GM19328 (cell line): Measurements from ENCODE around the gene TMEM175.
"Not testable (repeated sequence)": the region's sequence is repeated elsewhere in the genome, so short reads cannot be mapped to it uniquely, and the experiment has no call there.

Experiments used
- ATAC-seq: cut with Tn5 transposase; IDR thresholded peaks from one replicate; pipeline ENCODE4 v1.9.1; 2021; ENCODE audit warnings: mild to moderate bottlenecking, moderate library complexity; ENCODE audit not compliant: unreplicated experiment

TMEM175 gene

DNA sequence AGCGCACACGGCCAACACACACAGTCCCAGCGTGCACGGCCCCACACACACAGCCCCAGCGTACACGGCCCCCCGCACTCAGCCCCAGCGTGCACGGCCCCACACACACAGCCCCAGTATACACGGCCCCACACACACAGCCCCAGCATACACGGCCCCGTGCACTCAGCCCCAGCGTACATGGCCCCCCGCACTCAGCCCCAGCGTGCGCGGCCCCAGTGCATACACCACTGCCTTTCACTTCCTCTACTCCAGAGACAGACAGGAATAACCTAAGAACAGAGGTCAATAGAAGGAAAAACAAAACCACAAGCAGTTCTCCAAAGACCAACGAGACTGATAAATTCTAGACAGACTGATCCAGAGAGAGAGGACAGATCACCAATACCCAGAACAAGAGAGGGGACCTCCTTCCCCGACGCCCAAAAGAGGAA is 17.2 kb upstream of the TMEM175 start:
- no peak for ATAC-seq

DNA sequence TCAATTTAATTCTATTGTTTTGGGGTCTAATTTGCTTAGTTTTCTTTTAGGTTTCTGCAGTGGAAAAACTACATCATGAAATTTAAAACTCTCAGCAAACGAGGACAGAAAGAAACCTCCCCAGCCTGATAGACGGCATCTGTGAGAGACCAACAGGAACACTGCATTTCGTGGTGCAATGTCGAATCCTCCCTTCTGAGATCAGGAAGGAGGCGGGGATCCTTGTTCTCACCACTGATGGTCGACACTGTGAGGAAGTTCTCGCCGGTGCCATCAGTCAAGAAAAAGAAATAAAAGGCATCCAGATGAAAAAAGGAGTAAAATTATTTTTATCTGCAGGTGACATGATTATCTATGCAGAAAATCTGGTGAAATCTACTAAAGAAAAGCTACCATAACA is 16.7 kb upstream of the TMEM175 start:
- no peak for ATAC-seq

GRCh38 chr4:917466-917865 is 14.8 kb upstream of the TMEM175 start:
- no peak for ATAC-seq

DNA sequence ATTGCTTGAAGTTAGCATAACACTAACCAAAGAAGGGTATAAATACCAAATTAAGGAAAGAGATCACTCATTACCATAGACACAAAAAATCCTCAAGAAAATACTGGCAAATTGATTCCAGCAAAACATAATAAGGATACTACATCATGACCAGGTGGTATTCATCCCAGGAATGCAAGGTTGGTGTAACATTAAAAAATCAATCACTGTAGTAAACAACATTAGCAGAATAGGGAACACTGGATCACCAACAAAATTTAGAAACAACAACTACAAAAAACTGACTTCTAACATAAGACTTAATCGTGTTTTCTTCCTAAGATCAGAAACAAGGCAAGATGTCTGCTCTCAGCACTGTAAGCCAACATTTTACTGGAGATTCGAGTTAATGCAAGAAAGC is 14.3 kb upstream of the TMEM175 start:
- no peak for ATAC-seq

GRCh38 chr4:918591-918990 is 13.7 kb upstream of the TMEM175 start:
- ATAC-seq = not testable (repeated sequence)

DNA sequence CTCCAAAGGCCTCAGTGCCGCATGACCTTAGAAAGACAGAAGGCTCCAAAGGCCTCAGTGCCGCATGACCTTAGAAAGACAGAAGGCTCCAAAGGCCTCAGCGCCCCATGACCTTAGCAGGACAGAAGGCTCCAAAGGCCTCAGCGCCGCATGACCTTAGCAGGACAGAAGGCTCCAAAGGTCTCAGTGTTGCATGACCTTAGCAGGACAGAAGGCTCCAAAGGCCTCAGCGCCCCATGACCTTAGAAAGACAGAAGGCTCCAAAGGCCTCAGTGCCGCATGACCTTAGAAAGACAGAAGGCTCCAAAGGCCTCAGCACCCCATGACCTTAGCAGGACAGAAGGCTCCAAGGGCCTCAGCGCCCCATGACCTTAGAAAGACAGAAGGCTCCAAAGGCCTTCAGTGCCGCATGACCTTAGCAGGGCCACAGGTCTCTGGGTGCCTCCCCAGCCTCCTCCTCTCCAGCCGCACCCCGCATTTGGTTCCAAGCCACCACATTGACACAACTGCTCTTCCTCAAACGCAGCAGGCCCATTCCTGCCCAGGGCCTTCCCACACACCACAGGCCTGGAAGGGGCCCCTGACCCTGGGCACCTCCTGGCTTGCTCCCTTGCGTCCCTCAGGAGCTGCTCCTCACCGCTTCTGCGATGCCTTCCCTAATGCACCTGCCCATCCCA is 13.1 kb upstream of the TMEM175 start:
- not testable (repeated sequence) for ATAC-seq

GRCh38 chr4:921830-922331 is 10.4 kb upstream of the TMEM175 start:
- no peak for ATAC-seq

DNA sequence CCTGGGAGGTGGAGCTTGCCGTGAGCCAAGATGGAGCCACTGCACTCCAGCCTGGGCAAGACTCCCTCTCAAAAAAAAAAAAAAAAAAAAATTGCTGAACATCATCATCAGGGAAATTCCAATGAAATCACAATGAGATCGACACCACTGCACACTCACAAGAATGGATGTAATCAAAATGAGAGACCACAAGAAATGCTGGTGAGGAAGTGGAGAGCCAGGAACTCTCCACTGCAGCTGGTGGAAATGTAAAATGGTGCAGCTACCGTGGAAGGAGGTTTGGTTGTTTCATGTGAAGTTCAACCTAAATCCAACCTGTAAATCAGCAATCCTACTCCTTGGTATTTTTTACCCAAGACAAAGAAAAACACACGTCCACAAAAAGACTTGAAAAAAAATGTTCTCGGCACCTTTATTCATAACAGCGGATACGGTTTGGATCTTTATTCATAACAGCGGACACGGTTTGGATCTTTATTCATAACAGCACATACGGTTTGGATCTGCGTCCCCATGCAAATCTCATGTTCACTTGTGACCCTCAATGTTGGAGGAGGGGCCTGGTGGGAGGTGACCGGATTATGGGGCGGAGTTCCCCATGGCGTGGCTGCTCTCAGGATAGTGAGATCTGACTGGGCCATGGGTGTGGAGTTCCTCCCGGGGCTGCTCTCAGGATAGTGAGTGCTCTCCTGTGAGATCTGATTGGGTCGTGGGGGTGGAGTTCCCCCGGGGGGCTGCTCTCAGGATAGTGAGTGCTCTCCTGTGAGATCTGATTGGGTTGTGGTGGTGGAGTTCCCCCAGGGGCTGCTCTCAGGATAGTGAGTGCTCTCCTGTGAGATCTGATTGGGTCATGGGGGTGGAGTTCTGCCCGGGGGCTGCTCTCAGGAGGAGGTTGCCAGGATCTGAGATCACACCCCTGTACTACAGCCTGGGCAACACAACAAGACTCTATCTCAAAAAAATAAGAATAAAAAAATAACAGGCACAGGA is 7.9 kb upstream of the TMEM175 start:
- ATAC-seq = no peak

DNA sequence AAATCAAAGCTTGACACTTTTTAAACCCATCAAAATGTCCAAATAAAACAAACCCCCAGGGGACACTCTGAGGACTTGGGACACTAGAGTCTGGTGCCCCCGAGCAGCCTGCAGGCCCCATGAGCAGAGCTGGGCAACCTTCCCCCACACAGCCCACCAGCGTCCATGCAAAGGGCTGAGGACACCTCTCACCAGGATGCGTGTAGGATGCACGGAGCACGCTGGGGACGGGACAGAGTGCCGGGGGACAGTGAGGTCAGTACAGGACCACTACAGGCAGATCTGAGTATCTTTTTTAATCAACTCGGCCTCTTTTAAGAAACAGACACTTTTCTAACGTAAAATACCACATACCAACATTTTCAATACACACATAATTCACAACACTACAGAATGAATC is 7.1 kb upstream of the TMEM175 start:
- ATAC-seq = no peak

DNA sequence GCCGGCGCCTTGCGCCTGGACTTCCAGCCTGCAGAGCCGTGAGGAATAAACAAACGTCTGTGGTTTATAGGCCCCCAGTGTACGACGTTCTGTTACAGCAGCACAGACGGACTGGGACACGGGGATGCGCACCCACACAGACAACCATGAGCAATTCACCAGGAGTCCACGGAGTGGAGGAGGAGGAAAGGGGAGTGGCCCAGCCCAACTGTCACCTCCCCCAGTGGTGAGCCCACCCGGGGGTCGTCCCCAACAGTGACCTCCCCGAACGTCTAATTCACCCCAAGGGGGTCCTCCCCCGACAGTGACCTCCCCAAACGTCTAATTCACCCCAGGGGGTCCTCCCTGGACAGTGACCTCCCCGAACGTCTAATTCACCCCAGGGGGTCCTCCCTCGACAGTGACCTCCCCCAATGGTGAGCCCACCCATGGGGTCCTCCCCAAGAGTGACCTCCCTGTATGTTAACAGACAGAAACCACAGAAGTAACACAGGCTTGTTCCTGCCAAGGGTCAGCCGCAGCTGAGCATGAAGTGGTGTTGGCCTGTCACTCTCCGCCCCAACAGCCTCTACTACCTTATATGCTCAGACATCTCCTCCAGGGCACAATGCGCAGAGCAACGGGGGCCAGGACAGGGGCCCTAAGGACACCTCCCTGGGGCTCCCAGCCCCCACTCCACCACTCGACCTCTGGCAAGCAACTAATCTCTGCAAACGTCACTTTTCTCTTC is 6.3 kb upstream of the TMEM175 start:
- no peak for ATAC-seq

GRCh38 chr4:926538-926937 is 5.7 kb upstream of the TMEM175 start:
- ATAC-seq = no peak

GRCh38 chr4:927566-927965 is 4.7 kb upstream of the TMEM175 start:
- not testable (repeated sequence) for ATAC-seq

- no peak for ATAC-seq
Measured at GRCh38 chr4:929096-929765, 3.0 kb upstream of the TMEM175 start.

- ATAC-seq = no peak
Measured at GRCh38 chr4:930028-930551, 2.2 kb upstream of the TMEM175 start.

GRCh38 chr4:930827-931193 is 1.4 kb upstream of the TMEM175 start:
- ATAC-seq = no peak

GRCh38 chr4:931194-931959 is 883 bp upstream of the TMEM175 start:
- no peak for ATAC-seq

DNA sequence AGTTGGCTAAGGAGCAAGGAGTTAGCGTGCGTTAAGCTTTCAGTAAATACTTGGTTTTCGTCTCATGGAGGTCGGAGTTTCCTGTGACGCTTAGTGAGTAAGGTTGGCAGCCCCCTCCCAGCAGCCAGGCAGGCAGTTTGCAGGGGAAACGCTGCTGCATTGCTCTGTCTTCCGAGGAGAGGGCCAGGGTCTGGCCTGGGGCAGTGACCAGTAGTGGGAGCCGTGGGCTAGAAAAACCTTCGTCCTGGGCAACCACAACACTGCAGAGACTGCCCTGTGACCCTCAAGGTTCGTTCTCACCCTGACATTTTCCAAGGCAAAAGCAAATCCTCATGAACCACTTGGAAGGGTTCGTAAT is 432 bp downstream of the TMEM175 start:
- ATAC-seq = no peak

- ATAC-seq = not testable (repeated sequence)
Measured at GRCh38 chr4:939508-939907, 7.2 kb downstream of the TMEM175 start.

DNA sequence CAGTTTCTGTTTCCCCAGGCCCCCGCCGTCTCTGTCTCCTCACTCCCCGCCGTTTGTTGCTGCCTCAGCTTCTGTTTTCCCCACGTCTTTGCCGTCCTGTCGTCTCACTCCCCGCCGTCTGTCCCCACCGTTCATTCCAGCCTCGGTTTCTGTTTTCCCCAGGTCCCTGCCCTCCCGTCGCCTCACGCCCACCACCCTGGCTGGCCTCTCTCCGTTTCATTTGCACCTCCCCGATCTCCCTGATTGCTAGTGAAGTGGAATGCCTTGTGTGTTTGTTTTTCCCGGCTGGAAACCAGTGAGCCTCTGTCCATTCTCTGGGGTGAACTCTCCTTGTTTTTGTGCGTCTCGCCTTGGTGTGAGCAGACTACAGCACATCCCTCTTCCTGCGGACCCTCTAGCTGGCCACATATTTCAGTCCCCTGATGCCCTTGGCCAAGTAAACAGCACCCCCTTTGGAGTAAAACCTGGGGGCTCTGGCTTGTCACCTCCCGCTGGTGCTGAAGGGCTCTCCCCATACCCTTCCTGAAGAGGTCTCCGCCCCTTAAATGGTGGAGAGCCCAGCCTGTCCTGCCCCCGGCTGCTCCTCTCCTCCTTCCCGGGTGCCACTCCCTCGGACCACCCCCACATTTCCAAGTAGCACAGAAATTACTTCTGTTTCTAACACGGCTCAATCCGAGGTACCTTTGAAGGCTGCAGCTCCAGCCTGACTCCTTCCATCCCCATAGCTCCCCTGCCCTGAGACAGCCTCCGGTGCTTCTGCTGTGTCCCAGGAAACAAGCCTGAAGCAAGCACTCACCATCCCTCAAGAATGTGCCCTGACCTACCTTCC is 13.2 kb downstream of the TMEM175 start:
- ATAC-seq = no peak
